Astrocyte of the cerebellum (primary cell): ENCODE results near the gene SYNJ2.

Experiments used
- DNase-seq: peaks from one replicate; pipeline ENCODE4 v3.0.0-alpha.2; 2011; ENCODE audit warnings: low read depth
- H3K4me3 ChIP-seq: 2 replicates; pipeline ENCODE4 v1.5.1; 2011; ENCODE audit warnings: mild to moderate bottlenecking, low read depth, low read length, moderate library complexity
- in situ Hi-C: cut with HindIII; loops from 2 replicates; pipeline ENCODE4 v1.10.0; 2017; ENCODE audit warnings: low sequenced_read_pairs
- TF ChIP-seq, protein P1 (sequence below): IDR thresholded peaks from 2 replicates; pipeline ENCODE4 v1.5.1; 2012; ENCODE audit warnings: low read length, low read depth, moderate library complexity, mild to moderate bottlenecking; ENCODE audit errors: missing control alignments

The SYNJ2 gene

DNA sequence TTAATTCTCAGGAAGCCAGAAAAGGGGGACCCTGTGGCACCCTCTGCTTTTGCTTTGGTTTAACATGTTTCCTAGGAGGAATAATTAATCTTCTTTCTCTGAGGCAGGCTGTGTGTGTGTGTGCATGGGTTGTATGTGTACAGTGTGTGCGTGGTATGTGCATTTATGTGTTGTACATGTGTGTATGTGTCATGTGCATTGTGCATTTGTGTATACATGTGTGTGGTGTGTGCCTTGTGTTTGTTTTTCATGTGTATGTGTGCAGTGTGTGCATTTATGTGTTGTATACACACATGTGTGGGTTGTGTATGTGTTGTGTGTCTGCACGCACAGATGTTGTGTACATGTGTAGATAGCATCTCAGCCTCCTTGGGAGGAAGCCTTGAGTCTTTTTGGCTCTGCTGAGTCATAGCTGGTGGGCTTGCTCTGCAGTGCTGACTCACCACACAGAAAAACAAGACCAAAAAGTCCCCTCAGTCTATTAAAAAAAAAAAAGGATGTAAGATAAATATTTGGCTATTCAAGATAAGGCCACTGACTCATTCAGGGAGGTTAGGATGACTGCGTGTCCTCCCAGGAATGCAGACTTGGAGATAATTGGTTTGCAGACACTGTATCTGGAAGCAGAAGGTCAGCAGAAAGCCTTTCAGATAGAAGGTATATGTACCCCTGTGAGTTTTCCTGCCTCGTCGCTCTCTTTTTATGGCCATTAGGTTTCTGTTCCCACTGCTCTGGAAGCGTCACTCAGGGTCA, 58.6 kb downstream of the SYNJ2 start:
- DNase-seq: peak; percentile 95
- TF ChIP-seq, protein P1, sequence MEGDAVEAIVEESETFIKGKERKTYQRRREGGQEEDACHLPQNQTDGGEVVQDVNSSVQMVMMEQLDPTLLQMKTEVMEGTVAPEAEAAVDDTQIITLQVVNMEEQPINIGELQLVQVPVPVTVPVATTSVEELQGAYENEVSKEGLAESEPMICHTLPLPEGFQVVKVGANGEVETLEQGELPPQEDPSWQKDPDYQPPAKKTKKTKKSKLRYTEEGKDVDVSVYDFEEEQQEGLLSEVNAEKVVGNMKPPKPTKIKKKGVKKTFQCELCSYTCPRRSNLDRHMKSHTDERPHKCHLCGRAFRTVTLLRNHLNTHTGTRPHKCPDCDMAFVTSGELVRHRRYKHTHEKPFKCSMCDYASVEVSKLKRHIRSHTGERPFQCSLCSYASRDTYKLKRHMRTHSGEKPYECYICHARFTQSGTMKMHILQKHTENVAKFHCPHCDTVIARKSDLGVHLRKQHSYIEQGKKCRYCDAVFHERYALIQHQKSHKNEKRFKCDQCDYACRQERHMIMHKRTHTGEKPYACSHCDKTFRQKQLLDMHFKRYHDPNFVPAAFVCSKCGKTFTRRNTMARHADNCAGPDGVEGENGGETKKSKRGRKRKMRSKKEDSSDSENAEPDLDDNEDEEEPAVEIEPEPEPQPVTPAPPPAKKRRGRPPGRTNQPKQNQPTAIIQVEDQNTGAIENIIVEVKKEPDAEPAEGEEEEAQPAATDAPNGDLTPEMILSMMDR: no peak
- in situ Hi-C loops: no loop called here
- no peak overlapping the region for H3K4me3 ChIP-seq

DNA sequence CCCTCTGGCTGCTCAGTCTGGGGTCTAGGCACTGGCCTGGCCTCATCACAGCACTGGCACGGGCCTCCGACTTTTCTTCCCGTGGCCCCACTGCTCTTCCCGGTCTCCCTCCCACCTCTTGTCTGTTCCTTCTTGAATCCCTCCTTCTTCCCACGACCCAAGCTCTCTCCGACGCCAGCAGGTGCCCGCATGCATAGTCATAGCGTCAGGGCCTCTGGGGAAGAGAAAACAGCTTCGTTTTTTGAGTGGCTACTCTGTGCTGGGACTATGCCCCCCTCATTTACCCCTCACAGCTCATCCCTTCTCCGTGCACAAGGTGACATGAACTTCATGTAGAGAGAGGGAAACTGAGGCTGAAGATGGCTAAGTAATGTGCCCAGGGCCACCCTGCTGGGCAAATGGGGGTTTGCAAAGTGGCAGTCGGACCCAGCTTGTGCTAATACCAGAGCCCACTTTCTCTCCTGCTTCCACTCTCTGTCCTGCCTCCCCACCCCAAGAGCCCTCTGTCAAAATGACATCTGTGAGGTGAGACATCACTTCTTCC, 59.2 kb downstream of the SYNJ2 start:
- in situ Hi-C loops: no loop called here
- TF ChIP-seq, protein P1: no peak
- no peak for DNase-seq
- H3K4me3 ChIP-seq: no peak overlapping the region

DNA sequence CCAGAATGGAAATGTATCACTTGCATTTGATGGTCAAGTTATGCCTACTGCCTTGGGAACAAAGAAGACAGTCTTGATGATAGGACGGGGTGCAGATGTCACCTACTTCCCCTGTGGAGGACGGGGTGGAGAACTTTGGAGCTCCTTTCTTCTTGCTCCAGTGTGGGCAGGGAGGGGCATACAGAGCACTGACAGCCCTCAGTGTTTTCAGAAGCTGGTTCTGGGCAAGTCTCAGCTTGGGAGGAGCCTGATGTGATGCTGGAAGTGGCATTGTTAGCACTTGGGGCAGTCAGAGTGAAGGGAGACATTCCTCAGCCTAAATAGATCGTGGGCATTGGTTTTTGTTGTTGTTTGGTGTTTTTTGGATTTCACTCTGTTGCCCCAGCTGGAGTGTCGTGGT, 59.7 kb downstream of the SYNJ2 start:
- in situ Hi-C loops: no loop called here
- no peak for DNase-seq
- TF ChIP-seq, protein P1: no peak
- H3K4me3 ChIP-seq: no peak overlapping the region

DNA sequence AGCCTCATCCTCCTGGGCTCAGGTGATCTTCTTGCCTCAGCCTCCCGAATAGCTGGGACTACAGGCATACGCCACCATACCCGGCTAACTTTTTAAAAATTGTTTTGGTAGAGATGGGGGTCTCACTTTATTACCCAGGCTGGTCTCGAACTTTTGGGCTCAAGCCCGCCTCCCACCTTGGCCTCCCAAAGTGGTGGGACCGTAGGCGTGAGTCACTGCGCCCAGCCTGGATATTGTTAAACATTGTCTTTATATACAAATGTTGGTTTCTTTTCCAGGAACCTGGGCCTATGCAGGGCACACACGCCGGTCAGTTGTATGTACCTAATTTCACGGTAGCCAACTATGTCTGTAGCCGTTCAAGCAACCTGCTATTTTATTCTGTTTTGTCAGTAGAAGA, 60.1 kb downstream of the SYNJ2 start:
- TF ChIP-seq, protein P1: no peak
- no peak for DNase-seq
- no peak overlapping the region for H3K4me3 ChIP-seq
- in situ Hi-C loops: no loop called here

DNA sequence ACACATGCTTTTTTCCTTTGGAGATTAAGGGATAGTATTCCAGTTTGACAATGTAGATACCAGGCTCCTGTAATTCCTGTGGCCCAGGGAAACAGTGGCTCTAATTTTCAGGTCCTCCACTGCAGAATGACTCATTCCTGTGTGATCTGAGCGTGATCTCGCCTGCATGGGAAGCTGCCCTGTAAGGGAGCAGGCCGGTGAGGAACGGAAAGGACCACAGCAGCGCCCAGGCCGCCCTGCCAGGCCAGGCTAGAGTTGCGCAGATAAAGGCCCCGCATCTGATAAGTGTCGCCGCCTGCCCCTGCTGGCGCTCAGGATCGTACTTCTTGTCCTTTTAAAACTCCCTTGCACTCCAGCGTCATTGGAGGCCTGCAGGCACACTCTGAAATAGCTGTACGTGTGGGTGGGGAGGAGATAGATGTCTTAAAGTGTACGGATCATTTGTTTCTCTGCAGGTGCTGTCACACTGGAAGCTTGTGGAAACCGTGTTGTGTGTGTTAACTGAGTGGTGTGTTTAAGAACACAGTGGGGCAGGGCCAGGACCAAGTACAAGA, 60.7 kb downstream of the SYNJ2 start:
- no peak overlapping the region for H3K4me3 ChIP-seq
- TF ChIP-seq, protein P1: no peak
- DNase-seq: peak; percentile 74
- in situ Hi-C loops: no loop called here

DNA sequence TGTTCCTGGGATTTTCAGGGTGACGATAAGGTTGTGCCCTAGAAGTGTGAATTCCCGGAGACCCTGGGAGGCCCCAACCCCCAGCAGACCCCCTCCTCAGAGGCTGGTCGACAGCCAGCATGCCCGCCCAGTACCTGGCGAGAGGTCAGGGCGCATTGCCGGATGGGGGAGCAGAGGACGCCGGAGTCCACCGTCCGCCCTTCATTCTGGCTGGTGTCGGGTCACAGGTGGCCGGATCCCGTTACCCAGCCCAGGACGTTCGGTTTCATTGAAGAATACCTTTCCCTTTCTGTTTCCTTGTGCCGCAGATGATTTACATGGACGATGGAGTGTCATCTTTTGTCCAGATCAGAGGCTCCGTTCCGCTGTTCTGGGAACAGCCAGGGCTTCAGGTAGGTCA, 61.3 kb downstream of the SYNJ2 start:
- TF ChIP-seq, protein P1: no peak
- DNase-seq: no peak
- in situ Hi-C loops: no loop called here
- H3K4me3 ChIP-seq: no peak overlapping the region
